Fibroblast of lung (primary cell): ENCODE results near the gene ZNF267. TPM values are rescaled to one million over a fixed set of nuclear protein-coding genes. Genes with fewer than 3 reads are reported as not detected.

ENCODE experiments used
- DNase-seq, 2 donors: peaks; one replicate each; pipeline versions ENCODE4 v3.0.0 to v3.0.0-alpha.2; 2010; ENCODE audit warnings: low read depth in 2 of 2
- H2AFZ ChIP-seq: 2 replicates; pipeline ENCODE4 v1.5.1; 2012; ENCODE audit warnings: low read length, control low read depth, inconsistent platforms
- H3K27ac ChIP-seq: 2 replicates; pipeline ENCODE4 v1.5.1; 2011; ENCODE audit warnings: low read length, control low read depth; ENCODE audit not compliant: insufficient read depth
- H3K27me3 ChIP-seq: 2 replicates; pipeline ENCODE4 v1.5.1; 2011; ENCODE audit warnings: mild to moderate bottlenecking, low read length; ENCODE audit not compliant: control insufficient read depth, insufficient read depth
- H3K36me3 ChIP-seq: 2 replicates; pipeline ENCODE4 v1.5.1; 2011; ENCODE audit warnings: low read length; ENCODE audit not compliant: control insufficient read depth, insufficient read depth
- H3K4me1 ChIP-seq: 2 replicates; pipeline ENCODE4 v1.5.1; 2011; ENCODE audit warnings: low read length; ENCODE audit not compliant: control insufficient read depth, insufficient read depth; ENCODE audit errors: extremely low read depth
- H3K4me2 ChIP-seq: 2 replicates; pipeline ENCODE4 v1.5.1; 2011; ENCODE audit warnings: low read length, control low read depth; ENCODE audit not compliant: insufficient read depth; ENCODE audit errors: extremely low read depth
- H3K4me3 ChIP-seq, 4 experiments: fragments of 200-600 bp in 1 of 4; sonication (generic) in 1 of 4; replicated peaks in 1 of 4; 2 replicates each; pipeline ENCODE4 v1.5.1; 2011 to 2016; ENCODE audit warnings: low read length in 4 of 4, low read depth in 3 of 4, mild to moderate bottlenecking in 3 of 4, control low read depth in 2 of 4, inconsistent platforms in 1 of 4, mixed read lengths in 1 of 4; ENCODE audit not compliant: insufficient read depth in 1 of 4; ENCODE audit errors: control extremely low read depth in 1 of 4
- H3K79me2 ChIP-seq: 2 replicates; pipeline ENCODE4 v1.5.1; 2012; ENCODE audit warnings: mild to moderate bottlenecking, low read length, inconsistent platforms; ENCODE audit not compliant: control insufficient read depth, insufficient read depth
- H3K9ac ChIP-seq: 2 replicates; pipeline ENCODE4 v1.5.1; 2011; ENCODE audit warnings: mild to moderate bottlenecking, low read length, control low read depth; ENCODE audit not compliant: insufficient read depth
- H3K9me3 ChIP-seq: 2 replicates; pipeline ENCODE4 v1.5.1; 2012; ENCODE audit warnings: low read depth, low read length; ENCODE audit not compliant: control insufficient read depth, insufficient read depth
- H4K20me1 ChIP-seq: 2 replicates; pipeline ENCODE4 v1.5.1; 2011; ENCODE audit warnings: low read length; ENCODE audit not compliant: control insufficient read depth, insufficient read depth; ENCODE audit errors: extremely low read depth
- EZH2 ChIP-seq: IDR thresholded peaks from 2 replicates; pipeline ENCODE4 v1.5.1; 2012; ENCODE audit warnings: low read length, control low read depth, mild to moderate bottlenecking; ENCODE audit errors: missing control alignments
- polyA plus RNA-seq, 2 donors: library from polyadenylated mRNA; depleted of rRNA in 1 of 2; stranded (reverse) in 1 of 2; unstranded in 1 of 2; fragments of >200 nt; gene quantifications; 2 replicates each; pipeline ENCODE4 v1.2.1, GENCODE V29; 2011 to 2012; ENCODE audit warnings: missing spikeins in 1 of 2
- total RNA-seq: library from RNA; depleted of rRNA; stranded (reverse); fragments of >200 nt; gene quantifications from 2 replicates; pipeline ENCODE4 v1.2.1, GENCODE V29; 2014
- TF ChIP-seq, protein P1 (sequence below), 2 donors: IDR thresholded peaks in 1 of 2; conservative IDR thresholded peaks in 1 of 2; 1 replicate in 1 of 2; 2 replicates in 1 of 2; pipeline ENCODE4 v1.5.1; 2011 to 2012; ENCODE audit warnings: low read length in 2 of 2, control low read depth in 1 of 2, inconsistent platforms in 1 of 2, low read depth in 1 of 2, mild to moderate bottlenecking in 1 of 2

Gene ZNF267
- total and polyA plus RNA-seq, 2 donors (not counting 1 experiment from before 2014, with no cell fraction given) = 4.2 to 7.1 TPM

DNA sequence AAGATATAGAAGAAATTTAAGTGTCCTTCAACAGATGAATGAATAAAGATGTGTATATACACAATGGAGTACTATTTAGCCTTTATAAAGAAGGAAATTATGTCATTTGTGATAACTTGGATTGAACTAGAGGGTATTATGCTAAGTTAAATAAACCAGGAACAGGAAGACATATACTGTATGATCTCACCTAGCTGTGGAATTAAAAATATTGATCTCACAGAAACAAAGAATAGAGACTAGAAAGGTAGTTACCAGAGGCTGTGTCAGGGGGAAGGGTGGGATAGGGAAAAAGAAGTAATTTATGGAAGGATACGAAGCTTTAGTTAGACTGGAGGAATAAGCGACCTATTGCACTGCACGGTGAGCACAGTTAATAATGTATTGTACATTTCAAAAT, 5.4 kb upstream of the ZNF267 start:
- no peak for DNase-seq
- H3K36me3 ChIP-seq = no peaks in the 10 kb centered on the region
- no peaks in the 10 kb centered on the region for H4K20me1 ChIP-seq
- no peak overlapping the region for H3K4me2 ChIP-seq
- H2AFZ ChIP-seq = no peak overlapping the region
- H3K27ac ChIP-seq = no peak overlapping the region
- H3K4me1 ChIP-seq = peaks cover 3% of the 10 kb centered on the region
- H3K79me2 ChIP-seq = no peaks in the 10 kb centered on the region
- H3K4me3 ChIP-seq = no peak overlapping the region
- TF ChIP-seq, protein P1, sequence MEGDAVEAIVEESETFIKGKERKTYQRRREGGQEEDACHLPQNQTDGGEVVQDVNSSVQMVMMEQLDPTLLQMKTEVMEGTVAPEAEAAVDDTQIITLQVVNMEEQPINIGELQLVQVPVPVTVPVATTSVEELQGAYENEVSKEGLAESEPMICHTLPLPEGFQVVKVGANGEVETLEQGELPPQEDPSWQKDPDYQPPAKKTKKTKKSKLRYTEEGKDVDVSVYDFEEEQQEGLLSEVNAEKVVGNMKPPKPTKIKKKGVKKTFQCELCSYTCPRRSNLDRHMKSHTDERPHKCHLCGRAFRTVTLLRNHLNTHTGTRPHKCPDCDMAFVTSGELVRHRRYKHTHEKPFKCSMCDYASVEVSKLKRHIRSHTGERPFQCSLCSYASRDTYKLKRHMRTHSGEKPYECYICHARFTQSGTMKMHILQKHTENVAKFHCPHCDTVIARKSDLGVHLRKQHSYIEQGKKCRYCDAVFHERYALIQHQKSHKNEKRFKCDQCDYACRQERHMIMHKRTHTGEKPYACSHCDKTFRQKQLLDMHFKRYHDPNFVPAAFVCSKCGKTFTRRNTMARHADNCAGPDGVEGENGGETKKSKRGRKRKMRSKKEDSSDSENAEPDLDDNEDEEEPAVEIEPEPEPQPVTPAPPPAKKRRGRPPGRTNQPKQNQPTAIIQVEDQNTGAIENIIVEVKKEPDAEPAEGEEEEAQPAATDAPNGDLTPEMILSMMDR (conservative IDR thresholded peaks at IDR 0.05 in 1 of 2, IDR thresholded peaks at IDR 0.05 in 1 of 2; ENCODE audit: low read depth in 1 of 2, low read length in 2 of 2) = no peak
- TF ChIP-seq EZH2 = no peak
- H3K9ac ChIP-seq = no peak overlapping the region
- H3K9me3 ChIP-seq = no peaks in the 10 kb centered on the region
- no peaks in the 10 kb centered on the region for H3K27me3 ChIP-seq

DNA sequence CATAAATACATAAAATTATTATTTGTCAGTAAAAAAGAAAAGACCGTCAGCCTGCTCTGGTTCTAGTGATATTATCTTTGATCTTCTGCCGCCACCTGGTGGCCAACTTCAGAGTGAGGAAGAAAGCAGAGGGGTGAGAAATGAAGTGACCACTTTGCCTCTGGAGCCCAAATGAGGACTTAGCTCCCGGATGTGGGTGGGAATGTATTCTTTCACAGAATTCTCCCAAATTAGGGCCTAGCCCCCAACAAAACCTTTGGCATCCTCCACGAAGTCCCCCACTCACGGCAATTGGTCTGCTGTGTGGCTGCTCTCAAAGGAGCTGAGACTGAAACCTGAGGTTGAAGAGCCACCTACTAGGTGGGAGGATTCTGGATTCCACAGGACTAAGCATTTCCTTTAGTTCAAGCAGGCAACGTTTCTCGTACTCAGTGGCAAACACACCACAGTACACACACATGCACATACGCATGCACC, 4.9 kb upstream of the ZNF267 start:
- Histone ChIP-seq H3K4me3 (no peak overlapping the region), H3K79me2 (peaks cover under 1% of the 10 kb centered on the region), H4K20me1 (no peaks in the 10 kb centered on the region), H3K27ac (no peak overlapping the region), H3K9ac (no peak overlapping the region), H2AFZ (peak overlapping the region; percentile 34), H3K9me3 (no peaks in the 10 kb centered on the region), H3K4me2 (peak overlapping the region; percentile 33), H3K4me1 (peaks cover 3% of the 10 kb centered on the region), H3K36me3 (no peaks in the 10 kb centered on the region), H3K27me3 (no peaks in the 10 kb centered on the region)
- DNase-seq = peak; percentile 49 to 78
- TF ChIP-seq EZH2 = no peak
- TF ChIP-seq, protein P1 (conservative IDR thresholded peaks at IDR 0.05 in 1 of 2, IDR thresholded peaks at IDR 0.05 in 1 of 2; ENCODE audit: low read depth in 1 of 2, low read length in 2 of 2) = peak; percentile 69 to 72

DNA sequence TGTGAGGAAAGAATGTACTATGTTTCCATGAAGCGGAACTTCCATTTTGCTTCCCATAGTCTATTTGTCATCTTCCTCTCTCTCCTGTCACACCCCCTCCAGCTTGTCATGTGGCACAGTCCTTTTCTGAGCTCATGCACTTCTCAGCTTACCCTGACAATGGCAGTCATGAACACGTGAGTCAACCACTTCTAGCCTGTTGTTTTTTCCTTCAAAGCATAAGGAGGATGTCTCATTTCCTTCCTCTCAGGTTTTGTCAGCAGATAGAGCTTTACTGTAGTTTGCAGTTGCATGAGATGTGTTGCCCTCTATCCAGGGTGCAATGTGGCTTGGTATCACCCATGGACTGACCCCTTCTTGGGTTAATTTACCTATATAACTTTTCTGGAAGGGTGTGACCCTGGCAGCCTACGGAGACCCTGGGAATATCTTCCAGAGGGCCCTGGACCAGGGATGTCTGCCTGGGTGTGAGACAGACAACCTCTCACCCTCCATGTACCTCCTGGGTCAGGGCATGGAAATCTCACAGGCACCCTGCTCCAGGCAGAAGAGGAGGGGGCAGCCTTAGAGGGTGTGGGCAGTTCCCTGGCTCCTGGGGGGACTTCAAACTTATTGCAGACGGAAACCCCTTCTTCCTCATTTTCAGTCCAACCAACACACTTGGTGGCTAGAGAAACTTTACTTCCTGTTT, 4.0 kb upstream of the ZNF267 start:
- DNase-seq = peak; percentile 56 to 80
- Histone ChIP-seq H3K4me2 (no peak overlapping the region), H3K9ac (no peak overlapping the region), H2AFZ (peak overlapping the region; percentile 33), H4K20me1 (no peaks in the 10 kb centered on the region), H3K36me3 (no peaks in the 10 kb centered on the region), H3K9me3 (no peaks in the 10 kb centered on the region), H3K4me1 (peaks cover 3% of the 10 kb centered on the region), H3K79me2 (peaks cover 10% of the 10 kb centered on the region), H3K27me3 (no peaks in the 10 kb centered on the region), H3K27ac (no peak overlapping the region), H3K4me3 (no peak overlapping the region)
- TF ChIP-seq EZH2 = no peak
- TF ChIP-seq, protein P1 (conservative IDR thresholded peaks at IDR 0.05 in 1 of 2, IDR thresholded peaks at IDR 0.05 in 1 of 2; ENCODE audit: low read depth in 1 of 2, low read length in 2 of 2) = no peak
